ENCODE results near the gene C1orf21.

Gene C1orf21

DNA sequence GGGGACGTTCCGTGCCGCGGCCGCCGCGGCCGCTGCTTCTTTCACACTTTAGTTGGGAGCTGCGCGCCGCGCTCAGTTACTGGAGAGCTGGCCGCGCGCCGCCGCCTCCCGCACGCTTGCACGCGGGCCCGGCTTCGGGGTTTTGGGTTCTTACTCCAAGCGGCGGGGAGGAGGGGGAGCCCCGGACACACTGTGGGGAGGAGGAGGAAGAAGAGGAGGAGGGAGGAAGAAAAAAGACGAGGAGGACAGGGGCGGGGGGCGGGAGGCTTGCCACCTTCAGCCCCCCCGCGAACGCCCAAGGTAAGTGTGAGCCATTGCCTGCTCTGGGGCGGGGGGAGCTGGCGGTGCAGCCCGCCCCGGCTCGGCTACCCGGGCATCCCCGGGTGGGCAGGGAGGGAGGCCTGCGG lies 243 bp downstream of the C1orf21 start:
- DNase-seq (ENCODE audit: low spot score) = no peak

DNA sequence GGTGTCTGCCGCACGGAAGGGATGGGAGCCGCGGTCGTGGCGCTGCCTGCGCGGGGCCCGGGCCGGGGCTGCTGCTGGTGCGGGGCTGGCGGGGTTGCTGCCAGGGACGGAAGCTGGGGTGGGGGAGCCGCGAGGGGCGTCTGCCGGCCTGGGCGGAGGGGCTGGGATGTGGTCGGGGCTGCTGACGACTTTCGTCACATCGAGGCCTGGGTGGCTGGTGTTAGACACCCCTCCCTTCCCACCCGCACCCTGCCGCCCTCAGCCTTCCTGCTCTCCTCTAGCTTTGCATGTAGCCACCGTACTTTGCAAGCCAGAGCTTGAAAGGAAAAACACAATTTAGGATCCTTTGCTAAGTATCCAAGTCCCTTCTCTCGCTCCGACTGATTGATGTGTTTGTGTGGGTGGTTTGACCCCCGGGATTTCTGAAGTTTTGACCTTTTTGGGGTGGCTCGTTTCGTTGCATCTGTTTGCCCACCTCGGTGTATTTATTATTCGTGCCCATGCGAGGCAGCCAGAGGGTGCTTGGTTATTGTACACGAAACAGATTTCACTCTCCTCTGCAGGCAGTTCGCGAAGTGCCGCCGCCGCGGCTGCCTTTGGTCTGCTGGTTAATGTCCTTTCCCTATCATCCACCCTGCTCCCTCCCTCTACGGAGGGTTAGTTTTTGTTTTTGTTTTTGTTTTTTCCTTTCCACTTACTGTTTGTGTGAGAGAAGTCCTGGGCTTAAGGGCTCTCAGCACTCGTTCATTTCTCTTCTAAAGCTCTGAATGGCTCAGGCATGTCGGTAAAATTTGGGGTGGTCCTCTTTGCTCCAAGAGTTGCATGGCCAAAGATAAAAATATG lies 868 bp downstream of the C1orf21 start:
- DNase-seq (ENCODE audit: low spot score) = peak; percentile 11

DNA sequence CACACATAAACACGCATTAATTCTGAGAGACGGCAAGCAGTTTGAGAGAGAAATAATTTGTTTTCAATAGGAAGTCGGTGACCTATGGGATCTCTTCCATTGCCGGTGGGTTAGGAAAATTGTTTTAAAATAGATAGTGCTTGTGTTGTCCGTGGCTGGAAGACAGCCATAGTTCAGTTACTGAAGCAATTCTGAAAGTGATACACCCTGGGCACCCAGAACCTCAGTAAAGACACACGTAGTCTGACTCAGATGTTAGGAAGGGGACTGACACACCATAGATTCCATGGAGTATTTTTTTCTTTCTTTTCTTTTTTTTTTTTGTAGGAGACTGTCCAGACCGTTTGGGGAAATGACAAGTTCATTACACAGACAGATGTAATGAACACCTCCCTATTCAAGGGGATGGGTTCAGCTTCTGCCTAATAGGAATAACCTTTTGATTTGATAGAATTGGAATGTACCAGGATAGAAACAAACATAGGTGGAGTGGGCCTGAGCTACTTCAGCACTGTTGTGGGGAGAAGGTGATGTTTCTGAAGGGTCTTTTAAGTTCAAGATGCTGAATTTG lies 1.6 kb downstream of the C1orf21 start:
- no peak for DNase-seq (ENCODE audit: low spot score)

DNA sequence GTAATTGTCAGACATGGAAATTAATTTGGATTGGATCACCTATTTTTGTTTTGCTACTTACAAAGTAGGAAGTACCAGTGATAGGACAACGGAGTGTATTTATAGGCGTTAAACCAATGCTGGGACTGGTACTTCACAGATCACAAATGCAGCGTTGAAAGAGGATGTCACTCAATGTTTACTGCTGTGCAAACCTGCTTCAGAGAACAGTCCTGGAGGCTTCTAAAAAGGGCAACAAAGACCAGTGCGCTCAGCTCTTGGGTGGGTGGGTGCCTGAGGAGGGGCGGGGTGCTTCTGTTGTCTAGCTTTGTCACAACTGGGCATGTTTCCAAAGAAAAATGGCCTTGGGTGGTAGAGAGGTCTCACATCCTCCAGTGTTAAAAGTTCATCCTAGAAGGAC lies 2.1 kb downstream of the C1orf21 start:
- no peak for DNase-seq (ENCODE audit: low spot score)

DNA sequence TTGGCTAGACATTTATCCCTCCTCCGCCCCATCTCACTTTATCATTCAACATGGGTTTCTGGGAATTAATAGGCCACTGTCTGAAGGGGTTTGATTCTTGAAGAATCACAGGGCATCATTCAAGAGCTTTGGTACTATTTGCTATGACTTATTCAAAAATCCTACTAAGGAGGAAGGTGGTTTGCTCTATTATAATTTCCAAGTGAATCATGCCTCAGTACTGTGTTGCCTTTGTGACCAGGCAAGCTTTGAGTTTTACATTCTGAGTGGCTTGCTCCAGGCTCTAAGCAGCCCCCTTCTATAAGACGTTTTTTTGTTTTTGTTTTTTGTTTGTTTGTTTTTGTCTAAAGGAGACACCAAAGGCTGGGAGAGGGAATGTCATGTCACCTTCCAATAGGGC lies 2.6 kb downstream of the C1orf21 start:
- no peak for DNase-seq (ENCODE audit: low spot score)

DNA sequence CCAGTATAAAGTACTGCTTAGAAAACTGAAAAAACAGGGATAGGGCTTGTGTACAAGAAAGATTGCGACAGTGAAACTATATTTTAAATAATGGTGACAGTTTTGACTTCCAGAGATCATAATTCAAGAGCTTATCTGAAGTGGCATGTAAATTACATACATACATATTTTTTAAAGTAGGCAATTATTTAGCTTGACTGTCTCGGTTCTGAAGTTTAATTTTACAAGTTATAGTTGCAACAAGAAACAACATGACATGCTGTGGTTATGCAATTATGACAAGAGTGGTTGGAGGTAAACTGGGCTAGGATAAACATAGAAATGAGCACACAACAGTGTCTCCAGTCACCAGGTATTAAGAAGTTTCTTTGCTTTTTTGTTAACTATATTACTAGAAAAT lies 4.1 kb downstream of the C1orf21 start:
- no peak for DNase-seq (ENCODE audit: low spot score)

DNA sequence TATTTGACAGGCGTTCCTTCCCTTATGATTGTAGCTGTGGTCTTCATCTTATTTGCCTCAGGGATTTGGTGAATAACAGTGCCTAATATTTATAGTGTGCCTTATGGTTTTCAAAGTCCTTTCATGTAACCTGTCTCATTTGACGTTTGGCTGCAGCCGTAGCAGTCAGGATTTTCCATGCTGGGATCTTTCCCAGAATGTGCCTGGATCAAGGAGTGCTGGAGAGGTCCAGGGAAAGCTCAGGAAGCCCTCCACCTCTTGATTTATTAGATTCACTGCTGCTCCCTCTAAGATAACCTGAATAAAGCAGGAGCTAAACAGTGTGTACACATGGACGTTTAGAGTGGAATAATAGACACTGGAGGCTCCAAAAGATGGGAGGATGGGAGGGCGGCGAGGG lies 5.2 kb downstream of the C1orf21 start:
- DNase-seq (ENCODE audit: low spot score) = no peak

DNA sequence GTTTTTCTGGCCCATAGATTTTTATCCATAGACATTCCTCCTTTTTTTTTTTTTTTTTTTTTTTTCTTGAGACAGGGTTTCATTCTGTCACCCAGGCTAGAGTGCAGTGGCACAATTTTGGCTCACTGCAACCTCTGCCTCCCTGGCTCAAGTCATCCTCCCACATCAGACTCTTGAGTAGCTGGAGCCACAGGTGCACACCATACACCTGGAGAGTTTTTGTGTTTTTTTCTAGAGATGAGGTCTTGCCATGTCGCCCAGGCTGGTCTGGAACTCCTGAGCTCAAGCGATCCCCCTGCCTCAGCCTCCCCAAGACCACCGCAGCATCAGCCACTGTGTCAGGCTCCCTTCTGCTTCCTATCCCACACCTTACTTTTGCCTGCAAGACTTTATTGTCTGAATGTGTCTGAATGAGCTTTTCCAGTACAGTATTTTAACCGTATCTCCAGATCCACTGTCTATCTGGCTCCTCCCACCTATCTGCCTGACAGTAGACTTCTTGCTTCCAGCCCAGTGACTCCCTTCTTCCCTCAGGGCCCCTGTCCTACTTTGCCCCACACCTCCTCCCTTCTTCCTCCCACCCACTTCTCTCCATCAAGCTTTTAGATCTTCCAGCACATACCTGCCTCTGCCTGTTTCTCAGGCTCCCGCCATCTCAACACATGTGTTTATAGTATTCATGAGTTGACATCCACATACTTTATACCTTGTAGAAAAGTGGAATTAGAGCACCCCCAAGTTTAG lies 6.1 kb downstream of the C1orf21 start:
- DNase-seq (ENCODE audit: low spot score) = no peak

DNA sequence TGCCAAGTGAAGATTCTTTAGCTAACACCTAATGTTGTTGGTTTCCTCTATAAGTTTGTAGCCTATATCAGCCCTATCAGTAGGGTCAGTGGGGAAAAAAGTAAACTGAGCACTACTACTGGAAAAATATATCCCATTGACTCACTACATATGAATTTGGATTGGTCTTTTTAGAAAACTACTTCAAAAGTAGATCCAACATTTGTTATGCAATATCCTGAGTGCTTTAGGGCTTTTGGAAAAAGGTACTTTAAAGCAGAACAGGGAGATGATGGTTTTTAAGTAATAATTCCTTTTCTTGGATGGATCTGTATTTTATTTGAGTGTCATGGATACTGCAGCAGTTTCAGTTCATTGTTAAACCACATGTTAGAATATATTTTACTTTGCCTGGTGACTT lies 7.1 kb downstream of the C1orf21 start:
- no peak for DNase-seq (ENCODE audit: low spot score)

DNA sequence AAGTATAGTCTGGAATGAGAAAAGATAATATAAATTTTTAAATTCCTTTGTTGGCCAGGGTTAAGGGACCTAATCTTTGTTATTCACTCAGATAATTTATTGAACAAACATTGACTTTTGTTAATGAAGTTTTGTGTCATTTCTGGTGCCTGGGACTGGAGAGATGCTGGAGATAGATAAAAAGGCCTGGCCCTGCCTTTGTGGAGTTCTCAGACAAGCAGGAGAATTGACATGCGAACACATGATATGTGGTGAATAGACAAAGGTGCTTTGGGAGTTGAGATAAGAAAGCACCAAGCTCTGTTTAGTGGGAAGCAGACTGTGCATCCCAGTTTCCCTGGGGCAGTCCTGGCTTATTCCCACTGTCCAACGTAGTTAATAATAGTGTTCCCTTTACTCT lies 8.5 kb downstream of the C1orf21 start:
- DNase-seq (ENCODE audit: low spot score) = no peak

DNA sequence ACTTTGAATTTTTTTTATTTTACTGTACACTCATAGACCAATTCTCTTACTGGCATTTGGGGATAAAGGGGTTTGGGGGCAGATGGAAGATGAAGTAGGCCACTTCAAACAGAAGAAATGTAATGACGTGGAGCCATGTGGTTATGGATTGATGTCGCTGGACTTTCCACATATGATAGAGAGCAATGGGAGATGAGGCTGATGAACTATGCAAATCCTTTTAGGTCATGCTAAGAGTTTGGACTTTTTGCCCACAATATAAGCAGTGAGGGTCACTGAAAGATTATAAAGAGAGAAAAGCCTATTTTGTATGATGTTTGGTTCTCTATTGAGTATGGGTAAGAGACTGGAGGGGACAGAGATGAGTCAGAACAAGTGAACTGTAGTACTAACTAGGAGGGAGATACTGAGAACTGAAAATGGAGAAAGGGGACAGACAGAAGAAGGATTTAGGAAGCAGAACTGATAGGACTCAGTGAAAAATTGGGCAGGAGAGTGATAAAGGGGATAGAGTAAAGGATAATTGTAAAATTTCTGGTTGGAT lies 9.2 kb downstream of the C1orf21 start:
- DNase-seq (ENCODE audit: low spot score) = no peak

DNA sequence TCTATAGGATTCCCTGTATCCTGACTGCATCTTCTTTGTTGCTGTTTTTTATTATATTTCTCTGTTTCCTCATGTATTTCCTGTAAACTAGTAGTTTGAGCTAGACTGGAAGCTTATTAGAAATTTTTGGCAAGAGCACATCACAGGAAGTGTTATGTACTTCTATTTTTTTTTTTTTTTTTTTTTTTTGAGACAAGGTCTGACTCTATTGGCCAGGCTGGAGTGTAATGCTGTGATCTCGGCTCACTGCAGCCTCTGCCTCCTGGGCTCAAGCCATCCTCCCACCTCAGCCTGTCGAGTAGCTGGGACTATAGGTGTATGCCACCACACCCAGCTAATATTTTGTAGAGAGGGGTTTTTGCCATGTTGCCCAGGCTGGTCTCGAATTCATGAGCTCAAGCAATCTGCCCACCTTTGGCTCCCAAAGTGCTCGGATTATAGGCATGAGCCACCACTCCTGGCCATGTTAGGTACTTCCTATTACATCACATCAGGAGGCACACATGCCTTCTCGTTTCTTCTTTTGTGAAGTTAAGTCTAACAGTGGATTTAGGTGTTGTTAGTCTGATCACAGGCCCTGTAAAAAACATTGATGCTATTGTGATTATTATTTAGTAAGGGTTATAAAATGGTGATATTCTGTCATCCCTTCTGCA lies 12.5 kb downstream of the C1orf21 start:
- no peak for DNase-seq (ENCODE audit: low spot score)

DNA sequence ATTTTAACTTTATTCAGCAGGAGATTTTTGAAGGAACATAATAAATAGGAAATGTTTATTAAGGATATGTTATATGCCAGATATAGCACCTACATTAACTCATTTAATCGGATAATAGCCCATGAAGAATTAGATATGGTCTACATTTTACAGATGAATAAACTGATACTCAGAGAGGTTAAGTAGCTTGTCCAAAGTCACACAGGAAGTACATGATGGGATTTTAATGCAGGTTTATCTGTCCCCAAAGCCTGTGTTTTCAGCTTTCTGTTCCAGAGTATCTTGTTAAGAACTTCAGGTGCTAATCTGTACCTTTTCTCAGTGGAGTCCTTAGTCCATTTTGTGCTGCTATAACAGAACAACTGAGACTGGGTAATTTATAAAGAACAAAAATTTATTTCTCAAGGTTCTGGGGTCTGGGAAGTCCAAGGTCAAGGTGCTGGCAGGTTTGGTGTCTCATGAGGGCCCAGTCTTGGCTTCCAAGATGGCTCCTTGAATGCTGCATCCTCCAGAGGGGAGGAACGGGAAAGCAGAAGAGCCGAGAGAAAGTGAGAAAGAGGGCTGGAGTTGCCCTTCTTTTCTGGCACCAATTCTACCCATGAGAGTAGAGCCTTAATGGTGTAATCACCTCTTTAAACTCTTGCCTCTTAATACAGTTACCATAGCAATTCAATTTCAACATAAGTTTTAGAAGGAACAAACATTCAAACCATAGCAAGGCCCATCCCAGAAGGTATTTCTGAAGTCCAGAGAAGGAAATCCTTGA lies 17.3 kb downstream of the C1orf21 start:
- no peak for DNase-seq (ENCODE audit: low spot score)

DNA sequence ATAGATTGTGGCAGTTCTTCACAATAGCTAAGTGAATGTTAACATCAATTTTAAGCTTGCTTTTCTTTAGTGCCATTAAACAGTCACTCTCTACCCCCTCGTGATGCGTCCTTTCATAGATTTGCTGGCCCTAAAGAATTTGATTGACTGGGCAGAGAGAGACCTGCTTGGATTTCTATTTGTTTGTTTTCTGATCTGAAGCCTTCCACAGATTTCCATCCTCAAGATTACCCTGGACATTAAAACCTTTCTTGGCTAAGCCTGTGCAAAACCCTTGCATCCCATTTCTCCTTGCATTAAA lies 17.8 kb downstream of the C1orf21 start:
- DNase-seq (ENCODE audit: low spot score) = no peak

DNA sequence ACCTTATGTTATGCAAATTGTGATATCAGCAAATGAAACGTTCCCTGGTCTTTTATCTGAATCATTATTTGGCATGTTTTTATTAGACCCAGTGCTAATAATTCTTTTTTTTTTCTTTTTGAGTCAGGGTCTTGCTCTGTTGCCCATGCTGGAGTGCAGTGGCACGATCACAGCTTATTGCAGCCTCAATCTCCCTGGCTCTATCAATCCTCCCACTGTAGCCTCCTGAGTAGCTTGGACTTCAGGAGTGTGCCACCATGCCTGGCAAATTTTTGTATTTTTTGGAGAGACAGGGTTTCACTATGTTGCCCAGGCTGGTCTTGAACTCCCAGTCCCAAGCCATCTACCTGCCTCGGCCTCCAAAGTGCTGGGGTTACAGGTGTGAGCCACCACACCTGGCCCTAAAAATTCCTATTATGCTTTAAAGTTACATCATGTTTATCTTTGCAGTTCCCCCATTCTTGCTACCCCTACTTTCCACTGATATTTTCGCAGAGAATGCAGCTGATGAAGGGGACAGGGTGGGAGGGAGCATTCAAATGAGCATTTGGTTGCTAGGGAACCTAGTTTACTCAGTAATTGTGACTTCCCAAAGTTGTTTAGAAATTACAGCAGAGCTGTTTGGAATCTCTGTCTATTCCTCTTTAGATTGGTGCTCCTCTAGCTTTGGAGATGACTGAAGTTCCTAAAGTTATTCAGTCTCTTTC lies 18.4 kb downstream of the C1orf21 start:
- no peak for DNase-seq (ENCODE audit: low spot score)

DNA sequence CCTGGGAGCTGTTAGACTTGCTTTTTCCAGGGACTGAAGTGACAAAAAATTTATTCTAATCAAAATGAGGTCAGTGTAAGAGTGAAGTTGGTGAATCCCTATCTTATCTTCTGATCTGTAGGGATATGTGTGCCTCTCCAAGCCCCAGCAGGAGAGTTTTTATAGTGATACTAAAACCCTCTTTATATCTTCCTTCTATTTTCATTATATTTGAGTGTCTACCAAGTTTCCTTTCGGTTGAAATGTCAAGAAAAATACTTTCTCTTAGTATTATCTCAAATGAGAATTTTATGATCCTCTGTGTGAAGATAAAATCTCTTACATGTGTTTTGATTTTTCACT lies 18.9 kb downstream of the C1orf21 start:
- no peak for DNase-seq (ENCODE audit: low spot score)

DNA sequence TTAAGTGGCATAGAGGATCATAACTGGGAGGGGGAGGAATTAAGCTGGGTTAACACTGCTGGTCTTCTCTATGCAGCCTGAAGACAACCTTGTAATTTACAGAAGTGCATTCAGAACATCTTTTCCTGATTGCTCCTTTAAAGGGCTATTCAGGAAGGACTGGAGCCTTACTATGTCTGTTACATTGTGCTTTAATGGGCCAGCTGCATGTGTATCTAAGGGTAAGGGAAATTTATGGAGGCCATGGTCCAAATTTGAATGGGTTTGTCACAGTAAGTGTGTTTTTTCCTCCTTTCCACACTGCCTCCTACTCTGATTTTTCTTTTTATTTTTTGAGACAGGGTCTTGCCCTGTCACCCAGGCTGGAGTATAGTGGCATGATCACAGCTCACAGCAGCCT lies 19.6 kb downstream of the C1orf21 start:
- no peak for DNase-seq (ENCODE audit: low spot score)

DNA sequence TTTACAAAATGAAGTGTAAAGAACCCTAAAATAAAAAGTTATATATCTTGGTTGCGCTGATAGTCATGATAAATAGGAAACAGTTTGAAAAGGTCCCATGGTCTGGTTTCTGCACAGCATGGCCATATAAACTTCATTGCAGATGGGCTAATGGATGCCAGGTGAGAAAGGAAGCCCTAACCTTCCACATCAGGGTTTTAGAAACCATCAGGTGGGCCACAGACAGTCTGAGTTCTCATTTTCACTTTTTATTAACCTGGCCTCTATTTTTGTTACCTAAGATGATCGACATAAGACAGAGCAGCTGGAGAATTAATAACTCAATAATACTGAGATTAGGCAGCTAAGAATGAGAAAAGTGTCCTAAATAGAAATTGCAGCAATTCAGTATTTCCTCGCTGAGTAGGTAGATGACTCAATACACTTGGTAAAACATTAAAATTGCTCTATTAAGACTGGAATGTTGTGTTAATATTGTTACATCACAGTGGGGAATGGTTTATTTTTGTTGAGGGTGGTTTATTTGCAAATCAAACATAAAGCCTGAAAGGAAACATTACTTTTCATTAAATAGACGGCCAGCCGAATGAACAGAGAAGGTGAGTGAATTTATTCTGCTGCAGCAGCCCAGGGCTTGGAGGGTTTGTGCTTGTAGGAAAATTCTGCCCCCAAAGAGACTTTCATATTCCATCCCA lies 21.1 kb downstream of the C1orf21 start:
- no peak for DNase-seq (ENCODE audit: low spot score)

DNA sequence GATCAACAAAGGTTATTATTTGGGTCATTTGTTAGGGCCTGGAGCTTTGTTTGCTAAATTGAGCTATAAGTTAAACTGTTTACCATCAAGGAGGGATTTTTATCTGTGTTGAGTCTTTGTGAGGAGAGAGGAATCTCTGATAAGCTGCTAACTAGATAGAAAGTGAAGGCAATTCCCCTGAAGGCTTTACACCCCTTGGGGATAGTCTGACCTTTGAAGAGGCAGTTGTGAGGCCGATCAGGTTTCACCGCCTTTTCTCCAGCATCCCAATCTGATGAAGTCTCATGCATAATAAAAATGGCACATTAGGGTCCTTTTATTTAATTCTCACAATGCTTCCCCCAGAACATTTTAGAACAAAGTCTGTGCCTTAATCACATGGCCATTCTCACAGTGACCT lies 21.8 kb downstream of the C1orf21 start:
- no peak for DNase-seq (ENCODE audit: low spot score)

DNA sequence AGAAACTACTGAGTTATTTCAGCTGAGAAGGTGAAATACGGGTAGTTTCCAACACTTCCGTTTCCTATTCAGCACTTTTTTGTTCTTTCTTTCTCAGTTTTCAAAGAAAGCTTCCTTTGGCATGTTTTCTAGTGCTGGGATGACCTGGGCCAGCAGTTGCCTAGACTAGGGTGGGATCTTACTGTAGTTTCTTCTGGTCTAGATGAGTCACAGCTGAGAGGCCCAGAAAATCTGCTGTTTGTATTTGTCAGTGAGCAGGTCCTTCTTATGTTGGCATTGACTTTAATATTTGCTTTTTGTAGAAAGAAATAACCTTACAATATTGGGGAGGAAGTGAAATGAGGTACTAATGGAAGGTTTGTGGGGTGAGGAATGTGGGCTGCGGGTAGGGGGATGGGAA lies 22.2 kb downstream of the C1orf21 start:
- no peak for DNase-seq (ENCODE audit: low spot score)

DNA sequence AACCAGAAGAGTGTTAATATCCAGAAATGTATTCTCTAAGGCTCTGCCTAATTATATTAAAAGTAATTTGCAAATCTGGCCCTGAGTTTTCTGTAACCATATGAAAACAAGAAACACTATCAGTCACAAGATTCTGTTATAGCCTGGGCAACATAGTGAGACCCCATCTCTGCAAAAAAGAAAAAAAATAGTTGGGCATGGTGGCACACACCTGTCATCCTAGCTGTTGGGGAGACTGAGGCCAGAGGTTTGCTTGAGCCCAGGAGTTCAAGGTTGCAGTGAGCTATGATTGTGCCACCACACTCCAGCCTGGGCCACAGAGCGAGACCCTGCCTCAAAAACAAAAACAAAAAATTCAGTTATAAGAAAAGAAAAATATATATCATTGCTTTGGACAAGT lies 25.6 kb downstream of the C1orf21 start:
- DNase-seq (ENCODE audit: low spot score) = no peak
